Sigmoid colon (tissue), 7 donors: ENCODE results near the gene MLEC. TPM values are rescaled to one million over a fixed set of nuclear protein-coding genes. Genes with fewer than 3 reads are reported as not detected.

Experiments
- DNase-seq: peaks from one replicate; pipeline ENCODE4 v3.0.0-alpha.2; 2019
- H3K27ac ChIP-seq, 4 donors: fragments of 200-600 bp; sonication (generic); one replicate each; pipeline ENCODE4 v1.5.1; 2016 to 2019; ENCODE audit warnings: mild to moderate bottlenecking in 1 of 4
- H3K27me3 ChIP-seq, 3 donors: fragments of 200-600 bp; sonication (generic); one replicate each; pipeline ENCODE4 v1.5.1; 2019; ENCODE audit warnings: mild to moderate bottlenecking in 1 of 3
- H3K36me3 ChIP-seq, 4 donors: fragments of 200-600 bp; sonication (generic); one replicate each; pipeline ENCODE4 v1.5.1; 2016 to 2019
- H3K4me1 ChIP-seq, 4 donors: fragments of 200-600 bp; sonication (generic); one replicate each; pipeline ENCODE4 v1.5.1; 2017 to 2019
- H3K4me3 ChIP-seq, 4 donors: fragments of 200-600 bp; sonication (generic); one replicate each; pipeline ENCODE4 v1.5.1; 2017 to 2019; ENCODE audit warnings: mild to moderate bottlenecking in 2 of 4, moderate library complexity in 1 of 4
- H3K9me3 ChIP-seq, 4 donors: fragments of 200-600 bp in 3 of 4; sonication (generic) in 3 of 4; one replicate each; pipeline versions ENCODE4 v1.5.1 to v1.6.1; 2013 to 2019
- EP300 ChIP-seq, 4 donors: sonication (generic); formaldehyde crosslinking; IDR thresholded peaks; one replicate each; pipeline ENCODE4 v1.6.1; 2017; ENCODE audit warnings: antibody characterized with exemption in 4 of 4
- POLR2A ChIP-seq, 2 donors: fragments of 450-650 bp; IDR thresholded peaks; one replicate each; pipeline ENCODE4 v1.6.1; 2016; ENCODE audit warnings: antibody characterized with exemption in 2 of 2, mild to moderate bottlenecking in 2 of 2, moderate library complexity in 2 of 2
- POLR2AphosphoS5 ChIP-seq, 4 donors: sonication (generic); formaldehyde crosslinking; IDR thresholded peaks; one replicate each; pipeline ENCODE4 v1.6.1; 2017; ENCODE audit warnings: antibody characterized with exemption in 4 of 4
- WGBS, 2 donors: extraction: QIAGEN DNeasy Blood & Tissue Kit; methylation state at CpG; one replicate each; pipeline ENCODE4 v1.1.7; 2013; 5-methylcytosine and 5-hydroxymethylcytosine counted together
- intact Hi-C: fragments of 100-400 bp; cut with DNase I; formaldehyde crosslinking; loops from one replicate; pipeline ENCODE4 v1.15.1; 2023
- polyA plus RNA-seq, 3 donors: library from polyadenylated mRNA; stranded (reverse); fragments of 200-250 nt; gene quantifications; one replicate each; pipeline ENCODE4 v1.2.3, GENCODE V29; 2013
- total RNA-seq, 4 donors: library from RNA; depleted of rRNA; stranded (reverse); fragments of >200 nt; gene quantifications; one replicate each; pipeline ENCODE4 v1.1.0, GENCODE V29; 2016
- TF ChIP-seq, protein P1 (sequence below), 4 experiments: fragments of 450-650 bp in 3 of 4; fragments of 200-600 bp in 1 of 4; IDR thresholded peaks; one replicate each; pipeline ENCODE4 v1.5.1; 2016 to 2019; ENCODE audit warnings: antibody characterized with exemption in 4 of 4, mild to moderate bottlenecking in 3 of 4, moderate library complexity in 2 of 4
- donor health status: healthy with polysubstance abuse.
- donor health status: Bipolar disorder and iron deficiency.
- donor health status: healthy.

Gene MLEC
- total and polyA plus RNA-seq, 7 donors = 22.2 to 164 (median 31.3) TPM

DNA sequence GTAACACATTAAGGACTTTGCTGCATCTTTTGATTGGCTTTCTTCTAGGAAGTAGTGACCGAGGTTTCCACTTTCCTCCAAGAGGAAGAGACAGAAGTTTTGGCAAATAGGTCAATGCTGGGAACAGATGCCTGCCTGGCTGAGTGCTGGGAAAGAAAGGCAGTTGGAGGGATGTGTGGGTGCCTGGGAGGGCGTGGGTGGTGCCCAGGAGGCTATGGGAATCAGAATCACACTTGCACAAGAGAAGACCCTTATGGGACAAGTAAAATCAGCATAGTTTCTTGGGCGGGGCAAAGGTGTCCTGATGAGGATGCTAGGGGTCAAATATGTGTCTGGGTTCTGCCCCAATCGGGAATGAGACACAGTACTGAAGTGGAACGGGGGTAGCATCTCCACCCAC lies 37.8 kb downstream of the MLEC start:
- Histone ChIP-seq H3K4me1 (peaks cover 0 to 30% (median 24%) of the 10 kb centered on the region in 4 donors), H3K4me3 (no peak overlapping the region), H3K27ac (peak overlapping the region in 2 of 4 donors; percentile 81 to 84), H3K9me3 (no peaks in the 10 kb centered on the region), H3K27me3 (no peaks in the 10 kb centered on the region), H3K36me3 (peaks cover 17 to 68% (median 27%) of the 10 kb centered on the region in 4 donors)
- no peak for TF ChIP-seq POLR2AphosphoS5 (IDR thresholded peaks at IDR 0.05)
- TF ChIP-seq, protein P1, sequence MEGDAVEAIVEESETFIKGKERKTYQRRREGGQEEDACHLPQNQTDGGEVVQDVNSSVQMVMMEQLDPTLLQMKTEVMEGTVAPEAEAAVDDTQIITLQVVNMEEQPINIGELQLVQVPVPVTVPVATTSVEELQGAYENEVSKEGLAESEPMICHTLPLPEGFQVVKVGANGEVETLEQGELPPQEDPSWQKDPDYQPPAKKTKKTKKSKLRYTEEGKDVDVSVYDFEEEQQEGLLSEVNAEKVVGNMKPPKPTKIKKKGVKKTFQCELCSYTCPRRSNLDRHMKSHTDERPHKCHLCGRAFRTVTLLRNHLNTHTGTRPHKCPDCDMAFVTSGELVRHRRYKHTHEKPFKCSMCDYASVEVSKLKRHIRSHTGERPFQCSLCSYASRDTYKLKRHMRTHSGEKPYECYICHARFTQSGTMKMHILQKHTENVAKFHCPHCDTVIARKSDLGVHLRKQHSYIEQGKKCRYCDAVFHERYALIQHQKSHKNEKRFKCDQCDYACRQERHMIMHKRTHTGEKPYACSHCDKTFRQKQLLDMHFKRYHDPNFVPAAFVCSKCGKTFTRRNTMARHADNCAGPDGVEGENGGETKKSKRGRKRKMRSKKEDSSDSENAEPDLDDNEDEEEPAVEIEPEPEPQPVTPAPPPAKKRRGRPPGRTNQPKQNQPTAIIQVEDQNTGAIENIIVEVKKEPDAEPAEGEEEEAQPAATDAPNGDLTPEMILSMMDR (IDR thresholded peaks at IDR 0.05) = no peak
- no peak for TF ChIP-seq POLR2A (IDR thresholded peaks at IDR 0.05)
- no peak for TF ChIP-seq EP300 (IDR thresholded peaks at IDR 0.05)
- DNase-seq = peak; percentile 22
- 64 to 75% methylated on average over 5 of the region's 5 CpGs for WGBS, 2 donors
- intact Hi-C loops = loop anchor here (5.0 to 10.0 kb wide), 2 partner anchors 37 to 410 kb away; partner anchors contain the start of genes MLEC and P2RX7

DNA sequence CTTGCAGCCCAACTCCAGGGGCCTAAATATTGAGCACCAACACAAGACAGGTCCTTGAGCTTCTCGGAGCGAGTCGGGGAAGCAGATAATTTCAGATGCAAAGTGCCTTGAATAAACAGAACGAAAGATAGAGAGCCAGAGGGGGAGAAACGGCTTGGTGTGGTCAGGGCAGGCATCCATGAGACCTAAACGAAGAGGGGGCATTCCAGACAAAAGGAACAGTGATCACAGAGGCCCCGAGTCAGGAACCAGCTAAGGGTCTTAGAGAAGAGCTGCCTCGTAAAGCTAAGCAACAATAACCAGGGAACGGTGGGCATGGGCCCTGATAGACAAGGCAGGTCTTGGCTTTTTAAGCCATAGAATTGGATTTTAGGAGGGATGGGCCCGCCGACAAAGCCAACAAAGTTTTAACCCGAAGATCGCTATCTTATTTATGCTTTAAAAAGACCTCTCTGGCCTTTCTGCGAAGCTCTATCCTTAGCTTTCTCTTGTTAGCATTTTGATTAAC lies 38.3 kb downstream of the MLEC start:
- Histone ChIP-seq H3K27ac (peak overlapping the region; percentile 81 to 86 (median 85)), H3K9me3 (no peaks in the 10 kb centered on the region), H3K36me3 (peaks cover 12 to 66% (median 27%) of the 10 kb centered on the region in 4 donors), H3K27me3 (no peaks in the 10 kb centered on the region), H3K4me3 (peak overlapping the region; percentile 53 to 82 (median 72)), H3K4me1 (peaks cover 0 to 27% (median 24%) of the 10 kb centered on the region in 4 donors)
- no peak for TF ChIP-seq POLR2AphosphoS5 (IDR thresholded peaks at IDR 0.05)
- TF ChIP-seq EP300 (IDR thresholded peaks at IDR 0.05) = no peak
- TF ChIP-seq, protein P1 (IDR thresholded peaks at IDR 0.05) = no peak
- no peak for TF ChIP-seq POLR2A (IDR thresholded peaks at IDR 0.05)
- intact Hi-C loops = loop anchor here (5.0 to 10.0 kb wide), 2 partner anchors 38 to 410 kb away; partner anchors contain the start of genes MLEC and P2RX7
- WGBS, 2 donors = 18 to 34% methylated on average over 14 of the region's 14 CpGs
- no peak for DNase-seq

DNA sequence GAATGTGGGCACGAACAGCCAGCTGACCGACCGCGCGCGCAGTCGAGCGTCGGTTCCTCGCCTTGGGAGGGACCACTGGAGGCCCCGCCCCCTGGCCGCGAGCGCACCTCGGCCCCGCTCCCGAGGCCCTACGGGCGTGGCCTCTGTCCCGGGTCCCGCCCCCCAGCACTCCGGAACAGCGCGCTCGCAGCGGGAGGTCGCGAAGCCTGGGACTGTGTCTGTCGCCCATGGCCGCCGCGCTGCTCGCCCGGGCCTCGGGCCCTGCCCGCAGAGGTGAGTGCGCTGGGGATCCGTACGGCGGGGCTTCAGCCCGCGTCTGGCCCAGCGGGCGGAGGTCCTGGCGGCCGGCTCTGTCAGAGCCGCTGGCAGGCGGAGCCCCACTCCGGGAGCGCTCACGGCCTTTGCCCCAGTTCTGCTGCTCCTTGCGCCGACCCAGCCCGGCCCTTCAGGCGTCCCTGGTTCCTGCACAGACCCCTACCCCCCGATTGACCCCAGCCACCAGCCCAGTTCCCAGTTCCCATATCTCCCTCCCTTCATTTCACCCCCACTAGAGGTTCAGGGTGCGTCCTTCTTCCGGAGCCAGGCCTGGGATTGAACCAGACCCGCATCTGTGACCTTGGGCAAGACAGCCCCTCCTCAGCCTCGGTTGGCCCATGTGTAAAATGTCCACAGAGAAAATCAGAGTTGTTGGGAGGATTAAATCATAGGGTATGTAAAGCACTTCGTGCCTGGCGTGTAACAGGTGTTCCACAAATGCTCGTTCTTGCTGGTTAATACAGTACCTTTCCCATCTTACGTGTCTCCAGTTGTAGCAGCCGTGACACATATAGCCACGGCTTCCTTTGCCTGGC lies 38.9 kb downstream of the MLEC start, which contains the start of gene ACADS:
TSS of gene ACADS (plus strand) at position 168 of the 851 bp plus-strand sequence. CDS start at position 228, 60 bp downstream.
- Histone ChIP-seq H3K36me3 (peaks cover 8 to 66% (median 25%) of the 10 kb centered on the region in 4 donors), H3K4me1 (peaks cover 0 to 21% (median 20%) of the 10 kb centered on the region in 4 donors), H3K9me3 (no peaks in the 10 kb centered on the region), H3K27ac (peak within 1 kb of the TSS; percentile 81 to 86 (median 85)), H3K27me3 (no peaks in the 10 kb centered on the region), H3K4me3 (peak within 1 kb of the TSS; percentile 53 to 82 (median 72))
- WGBS, 2 donors = 2 to 7% methylated on average over 66 of the region's 66 CpGs
- intact Hi-C loops = loop anchor here (2.0 to 10.0 kb wide), 3 partner anchors 39 to 409 kb away; partner anchors contain the start of genes MLEC and P2RX7
- TF ChIP-seq POLR2A (IDR thresholded peaks at IDR 0.05) (peak; percentile 26 to 28), EP300 (IDR thresholded peaks at IDR 0.05) (no peak), POLR2AphosphoS5 (IDR thresholded peaks at IDR 0.05) (peak; percentile 62 to 78 (median 70))
- TF ChIP-seq, protein P1 (IDR thresholded peaks at IDR 0.05) = peak in 1 of 4 experiments; percentile 8
- peak; percentile 95 for DNase-seq

DNA sequence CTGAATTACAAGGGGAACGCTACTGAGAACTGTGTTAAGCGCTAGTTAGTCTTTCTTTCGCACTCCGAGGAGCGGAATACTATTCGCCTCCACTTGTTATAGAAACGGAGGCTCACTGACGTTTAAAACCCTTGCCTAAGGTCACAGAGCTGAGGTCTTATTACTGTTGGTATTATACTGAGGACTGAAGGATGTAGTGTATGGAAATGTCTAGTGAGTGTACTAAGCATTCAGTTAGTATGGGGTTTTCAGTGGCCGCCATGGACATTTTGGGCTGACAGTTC lies 39.5 kb downstream of the MLEC start:
- no peaks in the 10 kb centered on the region for H3K27me3 ChIP-seq
- peaks cover 0 to 20% (median 16%) of the 10 kb centered on the region in 4 donors for H3K4me1 ChIP-seq
- peak overlapping the region; percentile 53 to 82 (median 72) for H3K4me3 ChIP-seq
- whole genome bisulfite sequencing, 2 donors = 21 to 76% methylated on average over 9 of the region's 9 CpGs
- H3K9me3 ChIP-seq = no peaks in the 10 kb centered on the region
- TF ChIP-seq POLR2A (IDR thresholded peaks at IDR 0.05) (no peak), POLR2AphosphoS5 (IDR thresholded peaks at IDR 0.05) (no peak), EP300 (IDR thresholded peaks at IDR 0.05) (no peak)
- TF ChIP-seq, protein P1 (IDR thresholded peaks at IDR 0.05) = no peak
- peak; percentile 33 for DNase-seq
- intact Hi-C loops = loop anchor here (2.0 to 10.0 kb wide), 3 partner anchors 39 to 408 kb away; partner anchors contain the start of genes MLEC and P2RX7
- peaks cover 3 to 64% (median 21%) of the 10 kb centered on the region in 4 donors for H3K36me3 ChIP-seq
- peak overlapping the region; percentile 81 to 86 (median 85) for H3K27ac ChIP-seq
